ENCODE results near the gene TAPBP. TPM values are rescaled to one million over a fixed set of nuclear protein-coding genes. Genes with fewer than 3 reads are reported as not detected.

Gene TAPBP
- total and polyA plus RNA-seq, 12 donors = 20.6 to 242 (median 82.7) TPM

DNA sequence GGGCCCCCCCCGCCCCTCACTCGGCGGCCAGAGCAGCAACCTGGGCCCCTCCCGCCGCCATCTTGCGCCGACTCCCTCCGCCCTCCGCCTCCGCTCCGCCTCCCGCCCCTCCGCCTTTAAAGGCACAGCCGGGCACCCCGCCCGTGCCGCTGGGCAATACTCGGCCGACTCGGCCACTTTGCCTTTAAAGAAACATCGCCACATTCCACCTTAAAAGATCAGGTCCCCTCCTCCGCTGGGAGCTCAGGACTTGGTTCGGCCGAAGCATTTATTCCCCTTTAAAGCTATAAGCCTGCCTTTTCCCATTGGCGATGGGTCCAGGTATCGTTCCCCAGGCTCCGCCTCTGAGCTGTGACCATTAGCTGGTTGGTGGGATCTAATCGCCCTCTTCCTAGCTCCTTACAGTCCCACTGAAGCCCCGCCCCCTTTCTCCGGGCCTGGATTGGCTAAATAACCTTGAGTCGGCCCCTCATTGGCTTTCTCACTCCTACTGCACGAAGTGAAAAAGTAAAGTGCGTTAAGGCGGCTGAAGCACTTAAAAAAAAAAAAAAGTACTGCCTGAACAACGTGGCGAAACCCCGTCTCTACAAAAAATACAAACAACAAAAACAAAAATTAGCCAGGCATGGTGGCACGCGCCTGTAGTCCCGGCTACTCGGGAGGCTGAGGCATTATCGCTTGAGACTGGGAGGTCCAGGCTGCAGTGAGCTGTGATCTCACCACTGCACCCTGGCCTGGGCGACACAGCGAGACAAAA is 4.0 kb upstream of the TAPBP start, which contains the start of gene ZBTB22:
ZBTB22 (minus strand) TSS at position 76 of the 757 bp plus-strand sequence. CDS start 828 bp downstream, outside the sequence.
- Histone ChIP-seq H3K27ac (peak within 1 kb of the TSS in 9 of 10 donors; percentile 75 to 93 (median 86)), H3K4me3 (peak within 1 kb of the TSS; percentile 5 to 73 (median 60)), H3K36me3 (peaks cover 0 to 41% (median 17%) of the 10 kb centered on the region in 9 donors), H3K27me3 (no peaks in the 10 kb centered on the region), H3K4me1 (peaks cover 14 to 70% (median 63%) of the 10 kb centered on the region in 9 donors), H3K9me3 (no peaks in the 10 kb centered on the region)
- ATAC-seq (peak; percentile 76 to 86 (median 80)), DNase-seq (peak; percentile 97 to 99)
- intact Hi-C loops (cut with DNase I) = loop anchor here in 5 of 10 donors (2.0 to 10.0 kb wide), 3 partner anchors 19 to 97 kb away; partner anchors contain the start of genes CUTA (in 2 of the 5), PHF1 (in 2 of the 5), RGL2 (in 2 of the 5) and RPS18 (in 1 of the 5)
- WGBS, 2 donors = 1 to 2% methylated on average over 43 to 44 of the region's 44 CpGs
- TF ChIP-seq, protein P1, sequence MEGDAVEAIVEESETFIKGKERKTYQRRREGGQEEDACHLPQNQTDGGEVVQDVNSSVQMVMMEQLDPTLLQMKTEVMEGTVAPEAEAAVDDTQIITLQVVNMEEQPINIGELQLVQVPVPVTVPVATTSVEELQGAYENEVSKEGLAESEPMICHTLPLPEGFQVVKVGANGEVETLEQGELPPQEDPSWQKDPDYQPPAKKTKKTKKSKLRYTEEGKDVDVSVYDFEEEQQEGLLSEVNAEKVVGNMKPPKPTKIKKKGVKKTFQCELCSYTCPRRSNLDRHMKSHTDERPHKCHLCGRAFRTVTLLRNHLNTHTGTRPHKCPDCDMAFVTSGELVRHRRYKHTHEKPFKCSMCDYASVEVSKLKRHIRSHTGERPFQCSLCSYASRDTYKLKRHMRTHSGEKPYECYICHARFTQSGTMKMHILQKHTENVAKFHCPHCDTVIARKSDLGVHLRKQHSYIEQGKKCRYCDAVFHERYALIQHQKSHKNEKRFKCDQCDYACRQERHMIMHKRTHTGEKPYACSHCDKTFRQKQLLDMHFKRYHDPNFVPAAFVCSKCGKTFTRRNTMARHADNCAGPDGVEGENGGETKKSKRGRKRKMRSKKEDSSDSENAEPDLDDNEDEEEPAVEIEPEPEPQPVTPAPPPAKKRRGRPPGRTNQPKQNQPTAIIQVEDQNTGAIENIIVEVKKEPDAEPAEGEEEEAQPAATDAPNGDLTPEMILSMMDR (IDR thresholded peaks at IDR 0.05) = no peak

DNA sequence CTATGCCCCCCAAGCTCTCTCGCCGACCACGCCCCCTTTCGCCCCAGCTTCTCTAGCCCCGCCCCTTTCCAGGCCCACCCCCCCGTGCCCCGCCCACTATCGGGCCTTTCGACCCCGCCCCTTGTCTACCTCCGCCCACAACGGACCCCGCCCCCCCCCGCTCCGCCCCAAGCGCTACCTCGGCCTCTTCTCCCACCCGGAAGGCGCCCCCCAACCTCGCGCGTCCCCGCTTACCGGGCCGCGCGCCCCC is 3.5 kb upstream of the TAPBP start:
- Histone ChIP-seq H3K4me3 (peak overlapping the region; percentile 5 to 73 (median 60)), H3K27ac (peak overlapping the region in 9 of 10 donors; percentile 75 to 93 (median 86)), H3K9me3 (no peaks in the 10 kb centered on the region), H3K36me3 (peaks cover 0 to 41% (median 17%) of the 10 kb centered on the region in 9 donors), H3K27me3 (no peaks in the 10 kb centered on the region), H3K4me1 (peaks cover 17 to 74% (median 68%) of the 10 kb centered on the region in 9 donors)
- TF ChIP-seq, protein P1 (IDR thresholded peaks at IDR 0.05) = no peak
- WGBS, 2 donors = 0 to 1% methylated on average over 10 to 22 of the region's 27 CpGs
- intact Hi-C loops (cut with DNase I) = loop anchor here in 5 of 10 donors (2.0 to 10.0 kb wide), 3 partner anchors 19 to 97 kb away; partner anchors contain the start of genes CUTA (in 2 of the 5), PHF1 (in 2 of the 5), RGL2 (in 2 of the 5) and RPS18 (in 1 of the 5)
- ATAC-seq (peak in 7 of 8 donors; percentile 0 to 4 (median 0)), DNase-seq (peak in 1 of 2 donors; percentile 58)

DNA sequence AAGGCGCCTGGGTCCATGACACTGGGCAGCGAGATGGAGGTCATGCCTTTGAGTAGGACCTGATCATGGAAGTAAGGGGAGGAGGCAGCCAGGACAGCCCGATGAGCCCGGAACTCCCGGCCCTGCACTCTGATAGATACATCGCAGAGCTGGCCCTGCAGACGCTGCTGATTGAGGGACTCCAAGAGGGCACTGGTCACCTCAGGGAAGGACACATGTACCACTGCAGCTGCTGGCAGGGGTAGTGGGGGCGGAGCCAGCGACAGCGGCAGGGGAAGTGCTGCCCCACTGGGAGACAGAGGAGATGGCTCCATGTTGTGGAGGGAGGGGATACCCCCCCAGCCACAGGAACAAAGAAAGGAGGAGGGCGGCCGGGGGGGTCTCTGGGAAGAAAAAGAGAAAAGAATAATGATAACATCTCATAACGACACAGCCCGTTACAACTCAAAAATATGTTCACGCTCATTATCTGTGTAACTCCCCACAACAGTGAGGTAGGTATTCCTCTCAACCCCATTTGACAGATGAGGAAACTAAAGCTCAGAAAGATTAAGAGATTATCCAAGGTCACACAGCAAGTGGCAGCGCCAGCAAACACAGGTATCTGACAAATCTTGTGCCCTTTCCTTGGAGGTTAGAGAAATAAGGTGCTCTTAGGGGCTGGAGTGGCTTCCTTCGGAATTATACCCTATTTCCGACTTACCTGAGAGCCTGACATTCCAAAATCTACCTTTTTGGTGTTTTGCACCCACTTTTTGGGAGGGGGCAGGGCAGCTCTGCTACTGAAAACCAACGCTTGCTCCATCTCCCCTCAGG is 2.9 kb upstream of the TAPBP start:
- TF ChIP-seq, protein P1 (IDR thresholded peaks at IDR 0.05) = no peak
- Histone ChIP-seq H3K36me3 (peaks cover 0 to 43% (median 17%) of the 10 kb centered on the region in 9 donors), H3K4me1 (peaks cover 17 to 75% (median 68%) of the 10 kb centered on the region in 9 donors), H3K27me3 (no peaks in the 10 kb centered on the region), H3K9me3 (no peaks in the 10 kb centered on the region), H3K4me3 (peak overlapping the region in 9 of 10 donors; percentile 37 to 73 (median 63)), H3K27ac (peak overlapping the region in 9 of 10 donors; percentile 75 to 93 (median 86))
- intact Hi-C loops (cut with DNase I) = loop anchor here in 5 of 10 donors (2.0 to 10.0 kb wide), 3 partner anchors 18 to 98 kb away; partner anchors contain the start of genes CUTA (in 2 of the 5), PHF1 (in 2 of the 5), RGL2 (in 2 of the 5) and RPS18 (in 1 of the 5)
- ATAC-seq (peak in 1 of 8 donors; percentile 4), DNase-seq (peak in 1 of 2 donors; percentile 57)
- 68 to 72% methylated on average over 19 of the region's 19 CpGs for WGBS, 2 donors
